WTC11 (cell line): ENCODE data around the gene NBL1.

Source experiments
- CREB1 ChIP-seq: sonication (generic); formaldehyde crosslinking; IDR thresholded peaks from 2 replicates; pipeline ENCODE4 v1.8.0; 2023; ENCODE audit warnings: mild to moderate bottlenecking, missing genetic modification reagents
- NFE2L1 ChIP-seq: sonication (generic); formaldehyde crosslinking; IDR thresholded peaks from 2 replicates; pipeline ENCODE4 v1.8.1; 2023; ENCODE audit warnings: missing genetic modification reagents
- NR1H2 ChIP-seq: sonication (generic); formaldehyde crosslinking; IDR thresholded peaks from 2 replicates; pipeline ENCODE4 v1.9.0; 2021; ENCODE audit warnings: mild to moderate bottlenecking, moderate library complexity, missing genetic modification reagents
- RELA ChIP-seq: sonication (generic); formaldehyde crosslinking; IDR thresholded peaks from 2 replicates; pipeline ENCODE4 v1.8.1; 2022; ENCODE audit warnings: missing genetic modification reagents, mild to moderate bottlenecking, borderline replicate concordance
- TF ChIP-seq, protein P1 (sequence below): fragments of 200-600 bp; IDR thresholded peaks from 2 replicates; pipeline ENCODE4 v1.8.0; 2022; ENCODE audit warnings: antibody characterized with exemption
- TF ChIP-seq, protein P2 (sequence below): sonication (generic); formaldehyde crosslinking; IDR thresholded peaks from 2 replicates; pipeline ENCODE4 v1.8.1; 2023; ENCODE audit warnings: mild to moderate bottlenecking, missing genetic modification reagents, moderate library complexity
- TF ChIP-seq, protein P3 (sequence below): sonication (generic); formaldehyde crosslinking; IDR thresholded peaks from 2 replicates; pipeline ENCODE4 v1.8.1; 2022; ENCODE audit warnings: low read depth, missing genetic modification reagents, borderline replicate concordance

GRCh38 chr1:19633106-19633505 lies 11.0 kb upstream of the NBL1 start:
- TF ChIP-seq, protein P1, sequence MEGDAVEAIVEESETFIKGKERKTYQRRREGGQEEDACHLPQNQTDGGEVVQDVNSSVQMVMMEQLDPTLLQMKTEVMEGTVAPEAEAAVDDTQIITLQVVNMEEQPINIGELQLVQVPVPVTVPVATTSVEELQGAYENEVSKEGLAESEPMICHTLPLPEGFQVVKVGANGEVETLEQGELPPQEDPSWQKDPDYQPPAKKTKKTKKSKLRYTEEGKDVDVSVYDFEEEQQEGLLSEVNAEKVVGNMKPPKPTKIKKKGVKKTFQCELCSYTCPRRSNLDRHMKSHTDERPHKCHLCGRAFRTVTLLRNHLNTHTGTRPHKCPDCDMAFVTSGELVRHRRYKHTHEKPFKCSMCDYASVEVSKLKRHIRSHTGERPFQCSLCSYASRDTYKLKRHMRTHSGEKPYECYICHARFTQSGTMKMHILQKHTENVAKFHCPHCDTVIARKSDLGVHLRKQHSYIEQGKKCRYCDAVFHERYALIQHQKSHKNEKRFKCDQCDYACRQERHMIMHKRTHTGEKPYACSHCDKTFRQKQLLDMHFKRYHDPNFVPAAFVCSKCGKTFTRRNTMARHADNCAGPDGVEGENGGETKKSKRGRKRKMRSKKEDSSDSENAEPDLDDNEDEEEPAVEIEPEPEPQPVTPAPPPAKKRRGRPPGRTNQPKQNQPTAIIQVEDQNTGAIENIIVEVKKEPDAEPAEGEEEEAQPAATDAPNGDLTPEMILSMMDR, result no peak
- TF ChIP-seq, protein P2, sequence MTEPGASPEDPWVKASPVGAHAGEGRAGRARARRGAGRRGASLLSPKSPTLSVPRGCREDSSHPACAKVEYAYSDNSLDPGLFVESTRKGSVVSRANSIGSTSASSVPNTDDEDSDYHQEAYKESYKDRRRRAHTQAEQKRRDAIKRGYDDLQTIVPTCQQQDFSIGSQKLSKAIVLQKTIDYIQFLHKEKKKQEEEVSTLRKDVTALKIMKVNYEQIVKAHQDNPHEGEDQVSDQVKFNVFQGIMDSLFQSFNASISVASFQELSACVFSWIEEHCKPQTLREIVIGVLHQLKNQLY (CRISPR knock-in tag), result no peak
- TF ChIP-seq, protein P3, sequence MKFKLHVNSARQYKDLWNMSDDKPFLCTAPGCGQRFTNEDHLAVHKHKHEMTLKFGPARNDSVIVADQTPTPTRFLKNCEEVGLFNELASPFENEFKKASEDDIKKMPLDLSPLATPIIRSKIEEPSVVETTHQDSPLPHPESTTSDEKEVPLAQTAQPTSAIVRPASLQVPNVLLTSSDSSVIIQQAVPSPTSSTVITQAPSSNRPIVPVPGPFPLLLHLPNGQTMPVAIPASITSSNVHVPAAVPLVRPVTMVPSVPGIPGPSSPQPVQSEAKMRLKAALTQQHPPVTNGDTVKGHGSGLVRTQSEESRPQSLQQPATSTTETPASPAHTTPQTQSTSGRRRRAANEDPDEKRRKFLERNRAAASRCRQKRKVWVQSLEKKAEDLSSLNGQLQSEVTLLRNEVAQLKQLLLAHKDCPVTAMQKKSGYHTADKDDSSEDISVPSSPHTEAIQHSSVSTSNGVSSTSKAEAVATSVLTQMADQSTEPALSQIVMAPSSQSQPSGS (CRISPR knock-in tag), result no peak
- no peak for TF ChIP-seq NFE2L1 (CRISPR knock-in tag)
- no peak for TF ChIP-seq RELA
- TF ChIP-seq NR1H2 (CRISPR knock-in tag), result no peak
- no peak for TF ChIP-seq CREB1 (CRISPR knock-in tag)
